ENCODE data around the gene UNC93A. TPM values are rescaled to one million over a fixed set of nuclear protein-coding genes. Genes with fewer than 3 reads are reported as not detected.

The UNC93A gene
- total RNA-seq, 1 donor from 2014 or later, result not detected

DNA sequence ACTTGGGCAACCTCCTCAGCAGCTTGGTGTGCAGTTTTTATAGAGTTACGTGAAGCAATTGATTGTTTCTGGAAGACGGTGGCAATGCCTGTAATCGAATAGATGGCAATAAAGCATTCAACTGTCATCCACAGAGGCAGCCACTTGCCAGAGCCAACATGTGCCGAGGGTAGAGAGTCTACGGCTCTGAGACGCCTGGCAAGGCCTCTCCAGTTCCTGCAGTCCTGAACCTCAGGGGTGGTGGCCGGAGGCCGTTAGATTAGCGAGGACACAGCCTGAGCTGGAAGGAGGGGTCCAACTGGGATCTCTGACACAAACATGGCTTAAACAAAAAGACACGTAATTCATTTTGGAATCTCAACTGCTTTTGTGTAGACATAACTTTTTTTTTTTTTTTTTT lies 33.0 kb downstream of the UNC93A start:
- ATAC-seq (no peak), DNase-seq (ENCODE audit: missing footprints) (no peak)
- intact Hi-C loops (cut with DNase I), result no loop called here

DNA sequence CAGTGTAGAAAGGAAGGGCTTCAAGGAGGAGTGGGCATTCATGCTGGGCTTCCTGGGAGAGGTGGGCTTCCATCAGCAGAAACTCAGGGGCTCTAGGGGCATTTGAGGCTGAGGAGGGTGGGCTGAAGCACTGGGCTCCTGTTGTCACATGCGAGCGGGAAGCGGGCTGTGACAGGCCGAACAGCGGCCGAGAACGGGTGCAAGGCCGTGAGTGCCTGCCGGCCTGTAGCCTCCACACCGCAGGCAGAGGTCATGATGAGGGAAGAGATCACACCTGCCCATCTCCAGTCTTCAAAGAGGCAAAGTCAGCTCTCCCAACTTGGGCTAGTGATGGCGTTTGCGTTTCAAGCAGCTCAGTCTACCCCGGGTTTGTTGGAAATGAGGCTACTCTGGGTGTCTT lies 34.7 kb downstream of the UNC93A start:
- intact Hi-C loops (cut with DNase I), result no loop called here
- no peak for DNase-seq (ENCODE audit: missing footprints)
- ATAC-seq, result no peak

DNA sequence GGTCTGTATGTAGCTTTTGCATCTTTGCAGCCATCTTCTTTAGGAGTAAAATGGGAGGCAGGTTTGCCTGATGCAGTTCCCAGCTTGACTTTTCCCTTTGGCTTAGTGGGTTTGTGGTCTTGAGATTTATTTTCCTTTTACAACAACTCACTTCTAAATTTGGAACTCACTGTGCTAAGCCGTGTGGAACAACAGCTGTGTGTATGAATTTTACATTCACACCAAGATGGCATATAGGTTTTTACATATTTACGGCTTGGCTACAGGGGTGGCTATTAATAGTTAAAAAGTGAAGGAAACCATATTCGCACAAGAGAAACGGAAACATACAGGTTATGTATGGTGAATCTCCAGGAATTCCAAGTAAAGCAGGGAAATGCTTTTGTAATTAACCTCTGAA lies 36.3 kb downstream of the UNC93A start:
- ATAC-seq (no peak), DNase-seq (ENCODE audit: missing footprints) (no peak)
- intact Hi-C loops (cut with DNase I), result no loop called here

DNA sequence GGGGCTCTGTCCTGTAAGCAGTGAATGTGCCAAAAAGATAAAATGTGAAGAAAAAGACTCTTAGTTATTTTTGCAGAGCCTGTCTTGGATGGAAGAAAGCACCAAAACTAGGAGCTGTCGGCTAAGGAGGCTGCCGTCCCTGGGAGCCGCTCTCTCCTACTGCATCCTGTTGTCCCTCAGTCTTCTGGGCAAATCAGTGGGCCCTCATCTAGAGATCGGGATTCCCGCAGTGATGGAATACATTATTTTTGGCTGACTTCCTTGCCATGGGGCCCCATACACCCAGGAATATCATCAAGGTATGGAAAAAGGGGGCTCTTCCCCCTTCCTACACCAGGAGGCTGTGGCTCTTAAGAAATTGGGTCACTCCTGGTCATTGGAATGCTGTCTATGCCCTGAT lies 37.0 kb downstream of the UNC93A start:
- intact Hi-C loops (cut with DNase I), result no loop called here
- ATAC-seq, result no peak
- DNase-seq (ENCODE audit: missing footprints), result no peak

DNA sequence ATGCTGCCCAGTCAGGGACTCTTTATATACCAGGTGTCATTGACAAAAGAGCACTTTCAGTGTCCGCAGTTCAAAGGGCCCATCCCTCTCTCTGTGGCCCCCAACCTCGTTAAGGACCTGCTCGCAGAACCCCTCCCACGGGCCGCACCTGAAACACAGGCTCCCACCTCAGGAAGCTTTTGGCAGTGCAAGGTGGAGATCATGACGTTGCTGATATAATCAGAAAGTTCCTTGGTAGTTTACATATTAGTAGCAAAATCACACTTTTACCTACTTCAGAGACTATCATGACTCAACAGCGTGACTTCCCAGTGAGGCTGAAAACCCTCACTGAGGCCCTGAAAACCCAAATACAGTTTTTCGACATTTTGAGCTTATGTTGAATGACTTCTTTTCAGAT lies 37.9 kb downstream of the UNC93A start:
- intact Hi-C loops (cut with DNase I), result no loop called here
- DNase-seq (ENCODE audit: missing footprints), result no peak
- no peak for ATAC-seq

DNA sequence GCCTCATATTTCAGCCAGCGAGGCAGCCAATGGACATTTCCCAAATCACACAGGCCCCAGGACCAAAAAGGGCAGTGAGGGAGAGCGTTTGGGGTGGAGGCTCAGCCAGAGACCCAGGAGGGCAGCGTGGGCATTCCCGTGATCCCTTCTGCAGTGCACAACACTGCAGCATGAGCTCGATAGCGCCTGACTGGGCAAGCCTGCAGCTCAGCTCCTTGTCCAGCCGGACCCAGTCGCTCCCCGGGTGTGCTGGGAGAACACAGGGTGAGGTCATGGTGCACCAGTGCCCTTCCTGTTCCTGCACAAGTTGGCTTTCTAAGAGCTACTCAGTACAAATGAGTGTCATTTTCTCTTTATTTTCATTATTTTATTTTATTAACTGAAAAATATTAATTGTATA lies 39.6 kb downstream of the UNC93A start:
- intact Hi-C loops (cut with DNase I), result no loop called here
- ATAC-seq, result no peak
- no peak for DNase-seq (ENCODE audit: missing footprints)

DNA sequence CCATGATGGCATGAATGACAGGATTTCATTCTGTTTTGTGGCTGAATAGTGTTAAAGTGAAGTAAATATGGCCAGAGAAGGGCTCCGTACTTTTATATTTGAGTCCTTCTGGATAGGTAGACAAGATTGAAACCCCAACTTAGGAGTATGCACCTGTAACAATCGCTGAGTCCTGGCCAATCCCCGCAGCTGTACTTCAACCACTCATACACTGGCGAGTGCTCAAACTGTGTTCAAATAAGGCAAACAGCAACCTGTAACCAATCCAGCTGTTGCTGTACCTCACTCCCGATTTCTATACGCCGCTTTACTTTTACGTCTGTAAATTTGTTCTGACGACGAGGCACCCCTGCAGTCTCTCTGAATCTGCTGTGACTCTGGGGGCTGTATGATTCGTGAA lies 40.5 kb downstream of the UNC93A start:
- intact Hi-C loops (cut with DNase I), result no loop called here
- ATAC-seq (no peak), DNase-seq (ENCODE audit: missing footprints) (no peak)

DNA sequence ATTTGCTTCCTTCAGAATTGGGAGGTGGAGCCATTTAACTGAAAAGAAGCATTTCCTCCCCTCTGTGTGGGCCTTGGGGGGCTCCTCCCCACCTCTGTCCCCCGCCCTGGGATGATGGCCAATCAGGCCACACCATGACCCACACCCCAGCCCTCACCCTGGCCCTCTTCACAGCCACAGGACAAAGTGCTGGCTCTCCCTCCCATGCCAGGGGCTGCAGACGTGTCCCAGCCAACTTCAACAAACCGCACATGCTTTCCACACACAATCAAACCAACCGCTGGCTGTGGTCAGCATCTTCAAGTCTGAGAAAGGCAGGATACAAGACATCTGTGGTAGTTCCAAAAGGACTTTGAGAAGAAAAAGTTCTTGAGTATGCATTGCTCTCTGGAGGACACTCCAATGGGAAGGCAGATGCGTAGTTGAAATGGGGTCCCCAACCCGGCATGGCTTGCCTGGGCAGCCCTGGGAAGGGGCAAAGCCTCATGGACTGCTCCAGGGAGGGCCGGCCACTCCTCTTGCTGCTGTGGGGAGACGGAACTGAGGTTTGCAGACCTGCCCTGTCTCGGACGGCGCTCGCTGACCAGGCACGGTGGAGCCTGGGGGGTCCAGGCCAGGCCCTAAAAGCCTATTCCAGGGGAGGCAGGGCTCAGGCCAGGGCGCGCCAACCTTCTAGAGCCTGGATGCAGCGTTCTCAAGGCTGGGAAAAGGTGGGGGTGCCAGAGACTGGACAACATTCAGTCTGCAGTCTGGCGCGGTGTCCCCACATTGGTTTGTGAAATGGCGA lies 45.9 kb downstream of the UNC93A start:
- no peak for DNase-seq (ENCODE audit: missing footprints)
- intact Hi-C loops (cut with DNase I), result no loop called here
- ATAC-seq, result no peak

DNA sequence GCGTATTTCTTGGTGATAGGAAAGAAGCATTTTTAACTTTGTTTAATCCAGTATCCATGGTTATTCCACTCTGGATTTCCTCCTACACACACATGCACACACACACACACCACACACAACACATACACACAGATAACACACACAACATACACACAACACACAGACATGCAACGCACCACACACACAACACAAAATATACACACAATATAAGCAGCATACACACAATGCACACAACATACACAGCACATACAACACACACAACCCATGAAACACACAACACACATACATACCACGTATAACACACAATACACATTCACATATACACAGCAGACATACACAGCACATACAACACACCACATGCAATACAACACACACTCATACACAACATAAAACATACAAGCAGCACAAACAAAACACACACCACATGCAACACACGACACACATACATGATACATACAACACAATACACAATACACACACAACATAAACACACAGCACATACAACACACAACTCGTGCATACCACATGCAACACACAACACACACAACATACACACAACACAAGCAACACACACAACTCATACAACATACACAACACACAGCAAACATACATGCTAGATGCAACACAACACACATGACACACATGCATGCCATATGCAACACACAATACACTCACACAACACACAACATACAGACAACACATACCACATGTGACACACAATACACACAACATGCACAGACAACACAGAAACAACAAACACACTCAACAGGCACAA lies 46.7 kb downstream of the UNC93A start:
- ATAC-seq (no peak), DNase-seq (ENCODE audit: missing footprints) (no peak)
- intact Hi-C loops (cut with DNase I), result no loop called here

DNA sequence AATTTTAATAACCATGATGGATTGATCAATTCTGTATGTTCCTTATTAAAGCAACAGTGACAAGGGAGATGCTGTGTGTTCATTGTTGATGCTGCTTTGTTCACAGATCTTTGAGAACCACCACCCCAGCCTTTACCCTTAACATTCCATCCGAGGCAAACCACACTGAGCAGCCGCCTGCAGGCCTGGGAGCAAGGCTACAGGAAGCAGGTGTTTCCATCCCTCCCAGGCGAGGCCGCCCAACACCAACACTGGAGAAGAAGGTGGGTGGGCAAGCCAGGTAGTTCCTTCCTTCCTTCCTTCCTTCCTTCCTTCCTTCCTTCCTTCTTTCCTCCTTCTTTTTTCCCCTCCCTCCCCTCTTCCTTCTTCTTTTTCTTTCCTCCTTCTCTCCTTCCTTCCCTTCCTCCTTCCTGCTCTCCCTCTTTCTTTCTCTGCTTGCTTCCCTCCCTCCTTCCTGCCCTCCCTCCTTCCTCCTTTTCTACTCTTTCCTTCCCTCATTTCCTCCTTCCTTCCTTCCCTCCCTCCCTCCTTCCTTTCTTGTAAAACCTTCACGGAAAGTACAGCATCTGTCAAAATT lies 47.5 kb downstream of the UNC93A start:
- DNase-seq (ENCODE audit: missing footprints) (no peak), ATAC-seq (no peak)

DNA sequence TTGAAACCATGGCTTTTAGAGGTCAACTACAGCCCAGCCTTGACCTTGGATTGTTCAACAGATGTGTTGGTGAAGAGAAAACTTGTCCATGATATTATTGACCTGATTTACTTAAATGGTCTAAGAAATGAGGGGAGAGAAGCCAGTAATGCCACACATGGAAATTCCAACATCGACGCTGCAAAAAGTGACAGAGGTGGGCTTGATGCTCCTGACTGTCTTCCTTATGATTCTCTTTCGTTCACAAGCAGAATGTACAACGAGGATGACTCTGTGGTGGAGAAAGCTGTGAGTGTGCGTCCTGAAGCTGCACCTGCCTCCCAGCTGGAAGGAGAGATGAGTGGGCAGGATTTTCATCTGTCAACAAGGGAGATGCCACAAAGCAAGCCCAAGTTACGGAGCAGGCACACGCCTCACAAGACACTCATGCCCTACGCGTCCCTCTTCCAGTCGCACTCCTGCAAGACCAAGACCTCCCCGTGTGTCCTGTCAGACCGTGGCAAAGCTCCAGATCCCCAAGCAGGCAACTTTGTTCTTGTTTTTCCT lies 50.0 kb downstream of the UNC93A start:
- ATAC-seq (no peak), DNase-seq (ENCODE audit: missing footprints) (no peak)
- intact Hi-C loops (cut with DNase I), result no loop called here

More for the DNA sequence above, 47.5 kb downstream of the UNC93A start:
- intact Hi-C loops (cut with DNase I), result no loop called here

DNA sequence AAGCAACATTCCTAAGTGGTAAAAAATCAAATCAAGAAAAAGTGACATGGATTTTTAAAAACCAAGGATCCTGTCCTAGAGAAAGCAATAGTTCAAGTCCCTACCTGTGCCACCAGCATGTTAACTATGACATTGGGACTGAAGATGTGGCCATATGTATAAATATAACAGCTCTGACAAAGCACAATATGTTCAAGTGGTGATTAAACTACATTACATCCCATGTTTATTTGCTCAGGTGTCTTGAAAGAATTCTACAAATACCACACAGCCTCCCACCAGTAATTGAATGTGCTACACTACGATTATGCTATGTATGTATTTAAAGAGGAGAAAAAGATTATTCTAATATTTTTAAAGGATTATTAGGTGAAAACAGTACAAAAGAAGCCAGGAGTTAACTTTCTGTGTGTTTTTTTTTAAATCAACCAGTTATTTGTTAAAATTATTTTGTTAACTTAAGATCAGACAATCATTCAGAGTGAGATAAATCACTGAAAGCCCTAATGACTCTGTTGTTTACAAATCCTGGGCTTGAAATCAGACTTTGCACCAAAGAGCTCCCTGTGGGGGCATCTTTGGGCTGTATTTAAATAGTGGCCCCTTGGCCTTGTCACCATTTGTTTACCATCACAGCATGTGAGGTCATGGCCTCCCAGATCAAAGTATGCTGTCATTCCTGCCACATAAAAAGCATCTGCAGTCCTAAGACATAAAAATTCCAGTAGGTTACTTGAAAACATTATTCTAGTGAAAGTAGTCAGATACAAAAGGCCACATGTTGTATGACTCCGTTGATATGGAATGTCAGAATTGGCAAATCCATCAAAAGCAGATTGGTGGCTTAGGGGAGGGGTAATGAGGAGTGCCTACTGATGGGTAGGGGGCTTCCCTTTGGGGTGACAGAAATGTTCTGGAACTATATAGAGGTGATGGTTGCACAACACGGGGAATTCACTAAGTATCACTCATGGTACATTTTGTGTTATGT lies 50.8 kb downstream of the UNC93A start:
- no peak for DNase-seq (ENCODE audit: missing footprints)
- no peak for ATAC-seq
- intact Hi-C loops (cut with DNase I), result no loop called here

DNA sequence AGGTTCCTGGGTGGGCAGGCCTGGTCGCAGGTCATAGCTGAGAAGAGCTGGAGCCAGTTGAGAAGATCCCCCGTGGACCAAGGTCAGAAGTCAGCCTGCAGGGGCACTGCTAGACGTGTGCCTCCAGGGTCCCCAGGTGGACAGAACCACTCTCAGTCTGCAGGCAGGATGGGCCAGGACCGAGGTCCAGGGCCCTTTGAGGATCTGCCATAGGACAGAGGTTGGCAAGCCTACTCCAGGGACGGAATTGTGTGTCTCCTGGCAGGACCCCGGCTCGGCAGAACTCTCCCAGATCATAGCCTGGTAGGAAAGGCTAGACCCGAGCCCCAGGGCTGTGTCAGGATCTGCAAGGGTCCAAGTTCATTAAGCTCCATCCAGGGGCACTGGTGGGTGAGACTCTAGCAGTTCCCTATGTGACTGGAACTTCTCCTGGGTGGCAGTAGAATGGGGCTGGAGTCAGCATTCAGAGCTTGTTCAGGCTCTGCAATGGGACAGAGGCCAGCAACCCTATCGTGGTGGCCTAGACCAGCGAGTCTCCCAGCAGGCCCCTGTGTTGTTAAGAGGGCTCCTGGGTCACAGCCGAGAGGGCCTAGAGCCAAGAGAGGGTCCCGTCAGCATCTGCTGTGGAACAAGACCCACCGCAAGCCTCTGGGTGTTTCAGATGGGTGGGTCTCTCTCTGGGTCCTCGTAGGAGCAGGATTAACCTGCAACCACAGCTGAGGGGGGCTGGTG lies 51.9 kb downstream of the UNC93A start:
- DNase-seq (ENCODE audit: missing footprints) (no peak), ATAC-seq (no peak)
- intact Hi-C loops (cut with DNase I), result no loop called here

DNA sequence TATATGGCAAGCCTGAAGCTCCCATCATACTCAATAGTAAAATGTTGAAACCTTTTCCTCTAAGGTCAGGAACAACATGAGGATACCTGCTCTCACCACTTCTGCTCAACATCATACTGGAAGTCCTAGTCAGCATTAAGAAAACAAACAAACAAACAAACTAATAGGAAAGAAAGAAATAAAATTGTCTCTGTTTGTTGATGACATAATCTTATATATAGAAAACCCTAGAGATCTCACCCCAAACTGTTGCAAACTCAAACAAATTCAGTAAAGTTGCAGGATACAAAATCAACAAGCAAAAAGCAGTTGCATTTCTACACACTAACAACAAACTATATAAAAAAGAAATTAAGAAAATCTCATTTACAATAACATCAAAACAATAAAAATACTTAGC lies 54.2 kb downstream of the UNC93A start:
- ATAC-seq, result no peak
- DNase-seq (ENCODE audit: missing footprints), result no peak
- intact Hi-C loops (cut with DNase I), result no loop called here

DNA sequence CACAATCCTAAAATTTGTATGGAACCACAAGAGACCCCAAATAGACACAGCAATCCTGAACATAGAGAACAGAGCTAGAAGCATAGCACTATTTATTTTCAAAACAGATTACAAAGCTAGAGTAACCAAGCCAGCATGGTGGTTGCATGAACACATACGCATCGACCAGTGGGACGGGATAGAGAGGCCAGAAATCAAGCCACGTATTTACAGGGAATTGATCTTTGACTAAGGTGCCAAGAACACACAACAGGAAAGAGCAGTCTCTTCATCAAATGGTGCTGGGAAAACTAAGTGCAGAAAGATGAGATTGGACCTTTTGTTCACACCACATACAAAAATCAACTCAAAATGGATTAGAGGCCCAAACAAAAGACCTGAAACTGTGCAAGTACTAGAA lies 54.8 kb downstream of the UNC93A start:
- DNase-seq (ENCODE audit: missing footprints) (no peak), ATAC-seq (no peak)
- intact Hi-C loops (cut with DNase I), result no loop called here

DNA sequence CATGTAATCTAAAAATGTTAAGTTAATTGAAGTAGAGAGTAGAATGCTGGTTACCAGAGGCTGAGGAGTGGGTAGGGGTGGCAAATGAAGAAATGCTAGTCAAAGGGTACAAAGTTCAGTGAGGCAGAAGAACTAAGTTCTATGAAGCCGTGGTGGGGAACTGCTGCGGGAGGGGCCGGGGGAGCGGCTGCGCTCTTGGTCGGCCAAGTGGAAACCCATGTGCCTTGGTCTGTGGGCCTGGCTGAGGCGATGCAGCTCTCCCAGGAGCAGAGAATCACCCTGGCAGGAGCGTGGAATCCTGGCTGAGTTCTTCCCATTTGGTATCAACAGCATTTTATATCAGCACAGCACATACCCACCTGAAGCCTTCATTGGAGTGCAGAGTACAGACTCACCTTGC lies 56.1 kb downstream of the UNC93A start:
- ATAC-seq, result no peak
- DNase-seq (ENCODE audit: missing footprints), result no peak
- intact Hi-C loops (cut with DNase I), result no loop called here

DNA sequence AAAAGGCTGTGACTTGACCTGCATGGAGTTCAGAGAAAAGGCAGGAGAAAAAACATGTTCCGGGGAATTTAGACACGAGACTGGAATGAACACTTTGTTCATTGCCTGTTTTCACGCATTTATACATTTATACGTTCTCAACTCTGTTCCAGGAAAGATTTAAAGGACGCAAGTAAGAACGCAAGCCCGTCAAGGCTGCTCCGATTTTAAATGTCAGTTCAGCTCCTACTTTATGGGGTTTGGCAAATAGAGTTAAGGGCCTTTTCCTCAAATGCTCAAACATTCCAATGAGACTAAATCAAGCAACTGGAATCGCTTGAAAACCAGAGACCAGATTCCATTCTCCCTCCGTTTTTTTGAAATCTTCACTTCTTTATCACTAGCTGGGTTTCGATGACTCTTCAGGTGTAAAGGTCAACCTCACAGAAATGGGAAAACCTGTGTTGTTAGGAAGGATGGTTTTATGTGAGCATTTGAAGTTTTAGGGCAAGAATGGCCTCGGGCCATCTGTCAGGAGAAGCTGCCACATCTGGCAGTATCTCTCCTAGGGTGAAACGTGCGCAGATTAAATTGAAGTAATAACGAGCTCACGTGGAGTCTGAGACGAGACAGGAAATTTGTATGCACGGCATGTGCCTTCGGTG lies 58.6 kb downstream of the UNC93A start:
- DNase-seq (ENCODE audit: missing footprints) (no peak), ATAC-seq (no peak)
- intact Hi-C loops (cut with DNase I), result no loop called here

DNA sequence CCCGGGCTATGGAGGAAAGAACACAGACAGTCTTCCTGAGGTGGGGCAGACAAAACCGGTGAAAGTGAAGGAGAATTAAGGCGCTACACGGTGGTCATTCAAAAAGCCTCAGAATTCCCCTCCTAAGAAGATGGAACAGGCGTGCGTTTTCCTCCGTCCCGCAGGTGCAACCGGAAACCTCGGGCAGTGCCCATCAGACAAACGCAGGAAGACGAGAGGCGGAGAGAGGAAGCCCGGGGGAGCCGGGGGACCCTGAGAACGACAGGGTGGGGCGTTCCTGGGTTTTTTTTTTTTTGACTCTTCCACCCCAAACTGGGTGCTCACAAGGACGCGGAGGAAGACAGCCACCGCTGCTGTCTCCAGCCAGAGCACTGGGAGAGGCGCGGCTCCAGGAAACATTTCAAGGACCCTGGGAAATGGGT lies 59.2 kb downstream of the UNC93A start:
- DNase-seq (ENCODE audit: missing footprints) (no peak), ATAC-seq (peak; percentile 20)
- intact Hi-C loops (cut with DNase I), result no loop called here
